B cell (primary cell): ENCODE data around the gene FMNL2. TPM values are rescaled to one million over a fixed set of nuclear protein-coding genes. Genes with fewer than 3 reads are reported as not detected.

ENCODE experiments used
- ATAC-seq: fragments of 200-7000 bp; cut with Tn5 transposase; one replicate; pipeline ENCODE4 v1.10.0; 2021; ENCODE audit warnings: low read depth, mild to moderate bottlenecking, moderate number of reproducible peaks, moderate library complexity
- CTCF ChIA-PET: fragments of 350-600 bp; sonication (Branson Sonifier 250); formaldehyde crosslinking; loops from one replicate; lab custom pipeline; 2021; ENCODE audit warnings: antibody characterized with exemption, inconsistent platforms; lab: Charles Lee
- POLR2A ChIA-PET: fragments of 350-600 bp; sonication (Branson Sonifier 250); formaldehyde crosslinking; loops from one replicate; lab custom pipeline; 2021; ENCODE audit warnings: antibody characterized with exemption; lab: Charles Lee
- DNase-seq: peaks from one replicate; pipeline ENCODE4 v3.0.0; 2013
- H2AFZ ChIP-seq: 2 replicates; pipeline ENCODE4 v1.6.1; 2012; ENCODE audit warnings: mild to moderate bottlenecking, low read depth, low read length; ENCODE audit not compliant: insufficient read depth, poor library complexity, severe bottlenecking
- H3K27ac ChIP-seq, 2 donors: 1 replicate in 1 of 2; 2 replicates in 1 of 2; pipeline ENCODE4 v1.5.1; 2012 to 2013; ENCODE audit warnings: low read length in 2 of 2, mild to moderate bottlenecking in 2 of 2, moderate library complexity in 1 of 2
- H3K27me3 ChIP-seq, 4 experiments: fragments of 200-600 bp in 1 of 4; sonication (generic) in 1 of 4; replicated peaks in 1 of 4; 1 replicate in 2 of 4; 2 replicates in 2 of 4; pipeline versions ENCODE4 v1.6.1 to v1.7.0; 2013 to 2016; ENCODE audit warnings: low read length in 3 of 4, mild to moderate bottlenecking in 2 of 4, mixed read lengths in 1 of 4, moderate library complexity in 1 of 4; ENCODE audit not compliant: insufficient read depth in 4 of 4, control insufficient read depth in 3 of 4; ENCODE audit errors: control extremely low read depth in 1 of 4
- H3K36me3 ChIP-seq, 2 experiments: replicated peaks in 1 of 2; 1 replicate in 1 of 2; 2 replicates in 1 of 2; pipeline versions ENCODE4 v1.6.1 to v1.7.1; 2013; ENCODE audit warnings: low read length in 1 of 2; ENCODE audit not compliant: insufficient read depth in 2 of 2, control insufficient read depth in 1 of 2; ENCODE audit errors: control extremely low read depth in 1 of 2, extremely low read depth in 1 of 2
- H3K4me1 ChIP-seq, 2 donors: fragments of 200-600 bp in 1 of 2; sonication (generic) in 1 of 2; 1 replicate in 1 of 2; 2 replicates in 1 of 2; pipeline versions ENCODE4 v1.5.1 to v1.6.1; 2013 to 2017; ENCODE audit warnings: low read length in 2 of 2; ENCODE audit not compliant: control insufficient read depth in 2 of 2, insufficient read depth in 2 of 2
- H3K4me2 ChIP-seq: replicated peaks from 2 replicates; pipeline ENCODE3; 2012; ENCODE audit warnings: mild to moderate bottlenecking, low read depth, low read length; ENCODE audit not compliant: poor library complexity, severe bottlenecking
- H3K4me3 ChIP-seq, 5 experiments: fragments of 200-600 bp in 1 of 5; sonication (generic) in 1 of 5; 1 replicate in 3 of 5; 2 replicates in 2 of 5; pipeline versions ENCODE4 v1.5.1 to v1.7.0; 2011 to 2016; ENCODE audit warnings: low read length in 4 of 5, mild to moderate bottlenecking in 4 of 5, low read depth in 2 of 5, control low read depth in 1 of 5, moderate library complexity in 1 of 5; ENCODE audit not compliant: insufficient read depth in 1 of 5; ENCODE audit errors: control extremely low read depth in 1 of 5, extremely low read depth in 1 of 5
- H3K79me2 ChIP-seq: fragments of 200-600 bp; sonication (generic); one replicate; pipeline ENCODE4 v1.6.0; 2016; ENCODE audit warnings: low read length; ENCODE audit not compliant: control insufficient read depth, insufficient read depth
- H3K9ac ChIP-seq: fragments of 200-600 bp; sonication (generic); 2 replicates; pipeline ENCODE4 v1.6.1; 2017; ENCODE audit warnings: mild to moderate bottlenecking, low read length, moderate library complexity
- H3K9me3 ChIP-seq, 3 donors: one replicate each; pipeline versions ENCODE4 v1.6.1 to v1.7.1; 2013; ENCODE audit warnings: low read length in 2 of 3; ENCODE audit not compliant: control insufficient read depth in 2 of 3, insufficient read depth in 1 of 3; ENCODE audit errors: control extremely low read depth in 1 of 3
- H4K20me1 ChIP-seq: 2 replicates; pipeline ENCODE4 v1.6.0; 2012; ENCODE audit warnings: mild to moderate bottlenecking, low read length; ENCODE audit not compliant: insufficient read depth, control insufficient read depth, poor library complexity, severe bottlenecking
- H3K27ac Mint-ChIP-seq: one replicate; pipeline ENCODE4 v1.8.0; 2021; ENCODE audit warnings: mixed read lengths
- H3K27me3 Mint-ChIP-seq: one replicate; pipeline ENCODE4 v1.8.0; 2021; ENCODE audit warnings: mixed read lengths
- H3K4me1 Mint-ChIP-seq: one replicate; pipeline ENCODE4 v1.8.0; 2021; ENCODE audit warnings: mixed read lengths
- H3K4me3 Mint-ChIP-seq: one replicate; pipeline ENCODE4 v1.8.0; 2021; ENCODE audit warnings: mixed read lengths
- H3K9me3 Mint-ChIP-seq: one replicate; pipeline ENCODE4 v1.8.0; 2022; ENCODE audit warnings: mixed read lengths; ENCODE audit not compliant: insufficient read depth
- EZH2 ChIP-seq: IDR thresholded peaks from 2 replicates; pipeline ENCODE4 v1.6.1; 2012; ENCODE audit warnings: borderline replicate concordance, low read depth, mild to moderate bottlenecking, moderate library complexity, low read length; ENCODE audit not compliant: insufficient read depth, poor library complexity, severe bottlenecking
- WGBS: methylation state at CpG from one replicate; pipeline ENCODE4 v1.1.5; 2013; ENCODE audit warnings: missing lambda C conversion rate; ENCODE audit not compliant: insufficient coverage; 5-methylcytosine and 5-hydroxymethylcytosine counted together
- intact Hi-C: fragments of 100-400 bp; cut with micrococcal nuclease; formaldehyde crosslinking; loops from one replicate; pipeline ENCODE4 v1.10.0; 2022
- polyA plus RNA-seq: library from polyadenylated mRNA; depleted of rRNA; stranded (reverse); fragments of >200 nt; gene quantifications from 2 replicates; pipeline ENCODE4 v1.2.3, GENCODE V29; 2012
- total RNA-seq, 2 donors: library from RNA; stranded (reverse); fragments of 120-200 nt in 1 of 2; gene quantifications; 1 replicate in 1 of 2; 2 replicates in 1 of 2; pipeline versions ENCODE4 v1.2.3 to v1.2.4, GENCODE V29; 2013 to 2022
- TF ChIP-seq, protein P1 (sequence below): fragments of 200-600 bp; IDR thresholded peaks from one replicate; pipeline ENCODE4 v1.8.0; 2022; ENCODE audit warnings: antibody characterized with exemption, mild to moderate bottlenecking

Gene FMNL2
- total and polyA plus RNA-seq, 2 donors (not counting 1 experiment from before 2014, with no cell fraction given), result 0.73 to 8.8 TPM

DNA sequence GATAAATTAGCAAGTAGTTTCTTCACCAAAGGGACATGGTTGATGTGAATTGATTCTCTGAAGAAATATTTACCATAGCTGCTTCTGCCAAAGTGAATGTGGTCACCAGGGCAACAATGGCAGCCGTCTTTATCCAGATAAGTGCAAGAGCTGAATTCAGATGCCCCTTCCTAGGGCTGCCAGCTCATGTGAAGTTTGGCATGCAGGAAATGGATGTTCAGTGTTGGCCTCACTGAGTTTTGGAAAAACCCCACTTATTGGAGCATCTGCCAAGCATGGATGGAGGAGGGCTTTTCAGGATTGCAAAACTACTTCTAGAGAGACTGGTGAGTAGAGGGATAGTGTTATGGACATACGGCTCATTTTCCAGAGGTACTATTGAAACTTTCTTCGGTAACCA lies 80.8 kb downstream of the FMNL2 start:
- Histone ChIP-seq H3K36me3 (no peaks in the 10 kb centered on the region), H3K4me2 (no peak overlapping the region), H3K4me3 (no peak overlapping the region), H3K27ac (no peak overlapping the region), H3K27me3 (peaks cover 0 to 4% (median 0%) of the 10 kb centered on the region in 4 experiments), H3K9ac (no peak overlapping the region), H3K79me2 (no peaks in the 10 kb centered on the region), H3K9me3 (no peaks in the 10 kb centered on the region), H4K20me1 (no peaks in the 10 kb centered on the region), H3K4me1 (no peaks in the 10 kb centered on the region), H2AFZ (no peak overlapping the region)
- ATAC-seq (no peak), DNase-seq (no peak)
- H3K27me3 Mint-ChIP-seq, result peaks cover 7% of the 10 kb centered on the region
- no peaks in the 10 kb centered on the region for H3K9me3 Mint-ChIP-seq
- CTCF ChIA-PET, result no interaction called here
- POLR2A ChIA-PET, result no interaction called here
- peaks cover 12% of the 10 kb centered on the region for H3K4me1 Mint-ChIP-seq
- intact Hi-C loops, result no loop called here
- WGBS, result 88% methylated on average over 2 of the region's 3 CpGs
- no peak overlapping the region for H3K27ac Mint-ChIP-seq
- H3K4me3 Mint-ChIP-seq, result no peak overlapping the region
- TF ChIP-seq, protein P1, sequence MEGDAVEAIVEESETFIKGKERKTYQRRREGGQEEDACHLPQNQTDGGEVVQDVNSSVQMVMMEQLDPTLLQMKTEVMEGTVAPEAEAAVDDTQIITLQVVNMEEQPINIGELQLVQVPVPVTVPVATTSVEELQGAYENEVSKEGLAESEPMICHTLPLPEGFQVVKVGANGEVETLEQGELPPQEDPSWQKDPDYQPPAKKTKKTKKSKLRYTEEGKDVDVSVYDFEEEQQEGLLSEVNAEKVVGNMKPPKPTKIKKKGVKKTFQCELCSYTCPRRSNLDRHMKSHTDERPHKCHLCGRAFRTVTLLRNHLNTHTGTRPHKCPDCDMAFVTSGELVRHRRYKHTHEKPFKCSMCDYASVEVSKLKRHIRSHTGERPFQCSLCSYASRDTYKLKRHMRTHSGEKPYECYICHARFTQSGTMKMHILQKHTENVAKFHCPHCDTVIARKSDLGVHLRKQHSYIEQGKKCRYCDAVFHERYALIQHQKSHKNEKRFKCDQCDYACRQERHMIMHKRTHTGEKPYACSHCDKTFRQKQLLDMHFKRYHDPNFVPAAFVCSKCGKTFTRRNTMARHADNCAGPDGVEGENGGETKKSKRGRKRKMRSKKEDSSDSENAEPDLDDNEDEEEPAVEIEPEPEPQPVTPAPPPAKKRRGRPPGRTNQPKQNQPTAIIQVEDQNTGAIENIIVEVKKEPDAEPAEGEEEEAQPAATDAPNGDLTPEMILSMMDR, result no peak
- no peak for TF ChIP-seq EZH2

DNA sequence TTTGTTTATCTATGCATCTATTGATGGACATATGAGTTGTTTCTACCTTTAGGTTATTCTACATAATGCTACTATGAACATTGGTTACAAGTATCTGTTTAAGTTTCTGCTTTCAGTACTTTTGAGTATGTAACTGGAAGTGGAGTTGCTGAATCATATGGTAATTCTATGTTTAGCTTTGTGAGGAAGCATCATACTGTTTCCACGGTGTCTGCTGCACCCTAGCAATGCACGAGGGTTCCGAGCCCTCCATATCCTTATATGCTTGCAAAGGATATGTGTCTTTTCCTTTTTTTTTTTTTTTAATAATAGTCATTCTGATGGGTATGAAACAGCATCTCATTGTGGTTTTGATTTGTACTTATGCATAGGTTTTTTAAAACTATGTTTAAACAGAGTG lies 83.7 kb downstream of the FMNL2 start:
- ATAC-seq (no peak), DNase-seq (no peak)
- Mint-ChIP-seq H3K4me3 (no peak overlapping the region), H3K27me3 (peaks cover 7% of the 10 kb centered on the region), H3K27ac (no peak overlapping the region), H3K4me1 (peaks cover 16% of the 10 kb centered on the region), H3K9me3 (no peaks in the 10 kb centered on the region)
- no CpG with 5 or more reads among the region's 3 CpGs for WGBS
- Histone ChIP-seq H3K27me3 (peaks cover 0 to 4% (median 0%) of the 10 kb centered on the region in 4 experiments), H2AFZ (no peak overlapping the region), H3K79me2 (no peaks in the 10 kb centered on the region), H3K4me3 (no peak overlapping the region), H3K4me1 (no peaks in the 10 kb centered on the region), H4K20me1 (no peaks in the 10 kb centered on the region), H3K4me2 (no peak overlapping the region), H3K27ac (no peak overlapping the region), H3K9me3 (no peaks in the 10 kb centered on the region), H3K36me3 (no peaks in the 10 kb centered on the region), H3K9ac (no peak overlapping the region)
- TF ChIP-seq, protein P1, result no peak
- TF ChIP-seq EZH2, result no peak
- ChIA-PET POLR2A (no interaction called here), CTCF (interaction anchor here (1.6 to 2.5 kb wide), 2 partner anchors 8 to 12 kb away, joined by 3 to 8 read pairs; no protein-coding TSS in a partner anchor)
- intact Hi-C loops, result no loop called here
